Sigmoid colon (tissue), 4 donors: ENCODE measurements around the gene COL17A1.

Experiments
- EP300 ChIP-seq, 4 donors: sonication (generic); formaldehyde crosslinking; IDR thresholded peaks; one replicate each; pipeline ENCODE4 v1.6.1; 2017; ENCODE audit warnings: antibody characterized with exemption in 4 of 4
- POLR2A ChIP-seq, 2 donors: fragments of 450-650 bp; IDR thresholded peaks; one replicate each; pipeline ENCODE4 v1.6.1; 2016; ENCODE audit warnings: antibody characterized with exemption in 2 of 2, mild to moderate bottlenecking in 2 of 2, moderate library complexity in 2 of 2
- POLR2AphosphoS5 ChIP-seq, 4 donors: sonication (generic); formaldehyde crosslinking; IDR thresholded peaks; one replicate each; pipeline ENCODE4 v1.6.1; 2017; ENCODE audit warnings: antibody characterized with exemption in 4 of 4
- TF ChIP-seq, protein P1 (sequence below), 4 experiments: fragments of 450-650 bp in 3 of 4; fragments of 200-600 bp in 1 of 4; IDR thresholded peaks; one replicate each; pipeline ENCODE4 v1.5.1; 2016 to 2019; ENCODE audit warnings: antibody characterized with exemption in 4 of 4, mild to moderate bottlenecking in 3 of 4, moderate library complexity in 2 of 4

DNA sequence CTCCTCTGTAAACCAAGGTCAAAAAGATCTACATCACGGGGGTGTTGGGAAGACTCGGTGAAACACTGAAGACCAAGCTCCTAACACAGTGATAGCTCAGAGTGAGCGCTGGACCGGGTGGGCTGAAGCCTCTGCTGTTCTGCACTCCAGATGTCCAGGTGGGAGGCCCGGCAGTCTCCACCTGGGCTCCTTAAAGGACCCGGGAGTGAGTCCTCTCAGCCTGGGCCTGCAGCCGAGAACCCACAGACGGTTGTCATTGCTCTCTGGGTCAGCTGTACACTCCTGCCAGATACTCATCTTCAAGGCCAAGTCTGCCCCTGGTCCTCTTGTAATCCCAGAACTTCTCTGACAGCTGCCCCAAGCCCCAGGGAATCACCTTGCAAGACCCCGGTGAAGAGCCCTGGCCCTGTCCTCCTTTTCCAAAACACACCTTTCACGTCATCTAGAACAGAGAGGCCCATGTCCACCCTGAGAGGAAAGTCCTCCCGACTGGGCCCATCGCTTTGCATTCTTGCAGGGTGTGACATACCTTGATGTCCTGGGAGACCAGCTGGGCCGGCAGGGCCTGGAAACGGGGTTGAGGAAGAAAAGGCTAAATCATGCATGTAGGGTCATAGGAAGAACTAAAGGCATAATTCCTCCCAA, 43.7 kb downstream of the COL17A1 start:
- TF ChIP-seq POLR2A (IDR thresholded peaks at IDR 0.05) (no peak), EP300 (IDR thresholded peaks at IDR 0.05) (no peak), POLR2AphosphoS5 (IDR thresholded peaks at IDR 0.05) (no peak)
- TF ChIP-seq, protein P1, sequence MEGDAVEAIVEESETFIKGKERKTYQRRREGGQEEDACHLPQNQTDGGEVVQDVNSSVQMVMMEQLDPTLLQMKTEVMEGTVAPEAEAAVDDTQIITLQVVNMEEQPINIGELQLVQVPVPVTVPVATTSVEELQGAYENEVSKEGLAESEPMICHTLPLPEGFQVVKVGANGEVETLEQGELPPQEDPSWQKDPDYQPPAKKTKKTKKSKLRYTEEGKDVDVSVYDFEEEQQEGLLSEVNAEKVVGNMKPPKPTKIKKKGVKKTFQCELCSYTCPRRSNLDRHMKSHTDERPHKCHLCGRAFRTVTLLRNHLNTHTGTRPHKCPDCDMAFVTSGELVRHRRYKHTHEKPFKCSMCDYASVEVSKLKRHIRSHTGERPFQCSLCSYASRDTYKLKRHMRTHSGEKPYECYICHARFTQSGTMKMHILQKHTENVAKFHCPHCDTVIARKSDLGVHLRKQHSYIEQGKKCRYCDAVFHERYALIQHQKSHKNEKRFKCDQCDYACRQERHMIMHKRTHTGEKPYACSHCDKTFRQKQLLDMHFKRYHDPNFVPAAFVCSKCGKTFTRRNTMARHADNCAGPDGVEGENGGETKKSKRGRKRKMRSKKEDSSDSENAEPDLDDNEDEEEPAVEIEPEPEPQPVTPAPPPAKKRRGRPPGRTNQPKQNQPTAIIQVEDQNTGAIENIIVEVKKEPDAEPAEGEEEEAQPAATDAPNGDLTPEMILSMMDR (IDR thresholded peaks at IDR 0.05): no peak
